Measurements from ENCODE around the gene OTUD4.

OTUD4 gene

GRCh38 chr4:145130788-145131399 is 49.5 kb downstream of the OTUD4 start:
- peak; percentile 21 for DNase-seq (ENCODE audit: low spot score)

GRCh38 chr4:145130130-145130529 is 50.3 kb downstream of the OTUD4 start:
- no peak for DNase-seq (ENCODE audit: low spot score)

DNA sequence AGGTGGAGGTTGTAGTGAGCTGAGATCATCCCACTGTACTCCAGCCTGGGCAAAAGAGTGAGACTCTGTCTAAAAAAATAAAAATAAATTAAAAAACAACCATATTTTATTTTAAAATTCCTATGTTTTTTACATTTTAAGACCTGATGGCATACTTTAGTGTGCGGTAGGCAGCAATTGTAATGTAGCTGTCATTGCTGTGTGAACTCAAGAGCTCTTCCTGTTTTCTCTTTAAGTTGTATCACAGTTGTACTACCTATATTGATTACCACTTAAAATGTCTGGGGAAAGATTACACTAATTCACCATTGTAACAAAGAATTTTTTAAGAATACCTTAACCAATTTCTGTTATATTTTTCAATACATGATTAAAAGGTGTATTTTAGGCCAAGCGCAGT is 55.0 kb downstream of the OTUD4 start:
- no peak for DNase-seq (ENCODE audit: low spot score)

DNA sequence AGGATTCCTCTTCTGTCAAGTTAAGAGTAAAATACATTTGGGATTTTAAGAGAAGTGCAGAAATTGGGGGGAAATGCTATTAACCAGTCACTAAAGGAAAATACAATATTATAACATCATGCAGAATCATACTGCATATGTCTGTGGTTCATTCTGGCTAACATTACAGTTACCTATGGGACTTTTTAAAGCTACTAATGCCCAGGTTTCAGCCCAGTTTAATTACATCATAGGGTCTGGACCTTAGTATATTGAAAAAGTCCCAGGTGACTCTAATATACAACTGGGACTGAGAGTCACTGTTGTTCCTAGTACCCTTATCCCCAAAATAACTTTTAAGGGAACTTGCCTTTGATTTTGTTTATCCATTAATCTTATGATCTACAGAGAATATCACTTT is 72.3 kb downstream of the OTUD4 start:
- DNase-seq (ENCODE audit: low spot score), result no peak

- DNase-seq (ENCODE audit: low spot score), result no peak
Observed at GRCh38 chr4:145107126-145107525, 73.3 kb downstream of the OTUD4 start.

DNA sequence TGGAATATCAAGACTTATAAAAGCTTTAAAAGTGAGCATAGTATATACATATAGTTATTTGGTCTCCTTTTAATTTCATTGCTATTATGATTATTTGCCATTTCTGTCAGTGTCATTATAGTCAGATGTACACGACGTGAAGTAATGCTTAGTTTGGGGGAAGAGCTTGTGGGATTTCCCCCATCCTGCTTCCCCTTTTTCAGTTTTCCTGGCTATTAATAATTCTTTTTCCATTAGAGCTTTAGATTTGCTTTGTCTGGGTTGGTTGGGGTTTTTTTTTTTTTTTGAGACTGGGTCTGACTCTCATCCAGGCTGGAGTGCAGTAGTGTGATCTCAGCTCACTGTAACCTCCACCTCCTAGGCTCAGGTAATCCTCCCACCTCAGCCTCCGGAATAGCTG is 76.9 kb downstream of the OTUD4 start:
- no peak for DNase-seq (ENCODE audit: low spot score)

GRCh38 chr4:145102619-145103018 is 77.8 kb downstream of the OTUD4 start:
- no peak for DNase-seq (ENCODE audit: low spot score)

- DNase-seq (ENCODE audit: low spot score), result no peak
Observed at GRCh38 chr4:145101091-145101490, 79.3 kb downstream of the OTUD4 start.

DNA sequence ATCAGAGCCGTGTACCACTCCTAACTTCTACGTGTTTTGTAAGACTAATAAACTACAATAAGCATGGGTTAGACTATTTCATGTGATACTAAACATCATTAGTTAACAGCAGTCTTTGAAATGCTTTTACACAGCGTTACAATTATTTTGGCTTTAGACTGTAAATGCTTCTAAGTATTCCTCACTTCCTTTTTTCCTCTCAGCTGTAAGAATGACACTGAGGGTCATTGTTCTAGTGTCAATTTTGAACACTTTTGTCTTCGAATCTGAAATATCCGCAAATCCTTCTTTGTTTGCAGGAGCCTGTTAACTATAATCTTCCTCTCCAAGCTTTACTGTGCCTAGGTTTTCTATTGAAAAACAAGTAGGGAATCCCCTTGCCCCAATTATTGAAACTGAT is 80.7 kb downstream of the OTUD4 start:
- DNase-seq (ENCODE audit: low spot score), result peak; percentile 43

DNA sequence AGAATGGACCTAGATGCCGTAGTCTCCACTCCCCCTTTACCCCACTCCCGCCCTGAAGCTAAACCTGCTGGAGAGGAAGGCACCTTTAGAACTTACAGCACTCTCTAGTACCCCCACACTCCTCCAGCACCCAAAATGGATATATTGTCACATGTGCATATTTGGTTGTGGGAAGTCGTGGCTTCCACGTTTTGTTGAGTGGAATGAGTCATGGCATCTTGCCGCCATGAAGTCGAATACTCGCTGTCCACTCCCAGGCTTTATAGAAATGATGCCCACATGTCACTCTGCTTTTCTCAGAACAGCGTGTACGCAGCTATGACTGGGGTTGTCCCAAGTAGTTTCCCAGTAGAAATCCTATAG is 81.7 kb downstream of the OTUD4 start:
- peak; percentile 90 for DNase-seq (ENCODE audit: low spot score)

- DNase-seq (ENCODE audit: low spot score), result peak; percentile 99
Observed at GRCh38 chr4:145097821-145098674, 82.3 kb downstream of the OTUD4 start, which contains the start of the genes ABCE1 and ANAPC10. ABCE1 (plus strand) TSS chr4:145098311; CDS start chr4:145104413, 6,102 bp downstream. ANAPC10 (minus strand) TSS chr4:145098196; CDS start chr4:145096099, 2,097 bp downstream.

DNA sequence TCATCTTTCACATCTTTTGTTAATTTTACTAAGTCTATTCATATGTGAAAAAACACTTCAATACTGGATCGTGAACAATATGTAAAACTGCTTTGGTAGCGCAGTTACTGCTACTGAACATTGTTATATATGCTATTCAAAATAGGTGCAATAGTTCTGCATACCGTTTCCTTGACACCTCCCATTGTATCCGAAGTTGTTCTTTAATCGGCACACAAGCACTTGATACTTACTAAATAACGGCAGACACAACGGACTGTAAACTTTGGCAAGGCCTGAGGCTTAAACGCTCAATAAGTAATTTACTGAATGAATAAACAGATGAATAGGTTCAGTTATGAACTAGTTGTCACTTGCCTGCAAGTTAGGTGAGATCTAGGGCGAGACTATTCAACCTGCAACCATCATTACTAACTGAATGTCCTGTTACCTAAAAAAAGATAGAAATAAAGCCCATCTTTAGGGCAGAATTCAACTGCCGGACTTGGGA is 83.0 kb downstream of the OTUD4 start:
- no peak for DNase-seq (ENCODE audit: low spot score)

DNA sequence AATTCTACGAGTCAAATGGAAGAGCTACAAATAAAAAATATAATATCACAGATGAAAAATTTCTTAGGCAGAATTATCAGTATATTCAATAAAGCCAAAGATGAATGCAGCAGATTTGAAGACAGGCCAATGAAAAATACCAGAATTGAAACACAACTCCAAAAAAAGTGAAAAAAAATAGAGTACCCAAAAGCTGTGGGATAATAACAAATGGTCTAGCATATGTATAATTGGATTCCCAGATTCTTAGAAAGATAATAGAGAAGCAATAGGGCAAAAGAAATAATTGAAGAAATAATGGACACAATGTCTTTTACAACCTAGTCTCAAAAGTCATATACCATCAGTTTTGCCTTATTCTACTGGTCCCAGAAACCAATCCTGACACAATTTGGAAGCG is 86.8 kb downstream of the OTUD4 start:
- no peak for DNase-seq (ENCODE audit: low spot score)

- no peak for DNase-seq (ENCODE audit: low spot score)
Observed at GRCh38 chr4:145090380-145090779, 90.0 kb downstream of the OTUD4 start.

DNA sequence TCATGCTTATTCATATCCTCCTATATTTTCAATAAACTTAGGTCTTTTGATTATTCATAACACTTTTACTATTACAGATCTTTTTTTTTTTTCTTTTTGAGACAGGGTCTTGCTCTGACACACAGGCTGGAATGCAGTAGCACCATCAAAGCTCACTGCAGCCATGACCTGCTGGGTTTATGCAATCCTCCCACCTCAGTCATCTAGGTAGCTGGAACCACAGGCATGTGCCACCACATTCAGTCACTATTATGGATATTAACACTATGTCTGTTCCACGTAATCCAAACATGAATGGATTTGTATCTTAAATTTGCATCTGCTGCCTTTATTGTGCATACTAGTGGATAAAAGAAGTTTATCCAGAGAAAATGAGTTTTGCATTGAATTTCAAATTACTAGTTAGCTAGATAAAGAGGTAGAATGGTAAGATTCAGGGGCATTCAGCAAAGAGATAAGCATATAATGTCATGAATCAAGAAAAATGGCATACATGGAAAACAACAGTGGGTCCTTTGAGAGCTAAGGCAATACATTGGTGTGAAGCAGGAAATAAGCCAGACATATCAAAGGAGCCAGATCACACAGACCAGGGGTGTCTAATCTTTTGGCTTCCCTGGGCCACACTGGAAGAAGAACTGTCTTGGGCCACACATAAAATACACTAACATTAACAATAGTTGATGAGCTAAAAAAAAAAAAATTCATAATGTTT is 96.3 kb downstream of the OTUD4 start:
- no peak for DNase-seq (ENCODE audit: low spot score)
